Activated B cell treated with CpG ODN at 0.5 μM for 24 hours (primary cell): ENCODE data around the gene MRPL27. TPM values are rescaled to one million over a fixed set of nuclear protein-coding genes. Genes with fewer than 3 reads are reported as not detected.

ENCODE experiments used
- ATAC-seq: fragments of 200-7000 bp; cut with Tn5 transposase; one replicate; pipeline ENCODE4 v1.10.0; 2021; ENCODE audit warnings: low read depth, mild to moderate bottlenecking, moderate library complexity
- CTCF ChIA-PET: fragments of 350-600 bp; sonication (Branson Sonifier 250); formaldehyde crosslinking; loops from one replicate; lab custom pipeline; 2021; ENCODE audit warnings: antibody characterized with exemption; lab: Charles Lee
- POLR2A ChIA-PET: fragments of 350-600 bp; sonication (Branson Sonifier 250); formaldehyde crosslinking; loops from one replicate; lab custom pipeline; 2021; ENCODE audit warnings: antibody characterized with exemption; lab: Charles Lee
- DNase-seq: peaks from one replicate; pipeline ENCODE4 v3.0.0; 2022
- H3K27ac Mint-ChIP-seq: one replicate; pipeline ENCODE4 v1.8.0; 2020; ENCODE audit warnings: mixed read lengths
- H3K27me3 Mint-ChIP-seq: one replicate; pipeline ENCODE4 v1.8.0; 2021; ENCODE audit warnings: mixed read lengths
- H3K36me3 Mint-ChIP-seq: one replicate; pipeline ENCODE4 v1.8.0; 2021; ENCODE audit warnings: low read depth, mixed read lengths
- H3K4me1 Mint-ChIP-seq: one replicate; pipeline ENCODE4 v1.8.0; 2021; ENCODE audit warnings: mixed read lengths
- H3K4me3 Mint-ChIP-seq: one replicate; pipeline ENCODE4 v1.8.0; 2020; ENCODE audit warnings: mild to moderate bottlenecking, mixed read lengths
- H3K9me3 Mint-ChIP-seq: one replicate; pipeline ENCODE4 v1.8.0; 2020; ENCODE audit warnings: mixed read lengths
- intact Hi-C: fragments of 100-400 bp; cut with micrococcal nuclease; formaldehyde crosslinking; loops from one replicate; pipeline ENCODE4 v1.15.1; 2024
- total RNA-seq: library from RNA; stranded (reverse); gene quantifications from 2 replicates; pipeline ENCODE4 v1.2.3, GENCODE V29; 2022
- TF ChIP-seq, protein P1 (sequence below): fragments of 200-600 bp; IDR thresholded peaks from one replicate; pipeline ENCODE4 v1.8.0; 2022; ENCODE audit warnings: antibody characterized with exemption, mild to moderate bottlenecking

MRPL27 gene
- total RNA-seq, 1 donor from 2014 or later = 45.0 TPM

DNA sequence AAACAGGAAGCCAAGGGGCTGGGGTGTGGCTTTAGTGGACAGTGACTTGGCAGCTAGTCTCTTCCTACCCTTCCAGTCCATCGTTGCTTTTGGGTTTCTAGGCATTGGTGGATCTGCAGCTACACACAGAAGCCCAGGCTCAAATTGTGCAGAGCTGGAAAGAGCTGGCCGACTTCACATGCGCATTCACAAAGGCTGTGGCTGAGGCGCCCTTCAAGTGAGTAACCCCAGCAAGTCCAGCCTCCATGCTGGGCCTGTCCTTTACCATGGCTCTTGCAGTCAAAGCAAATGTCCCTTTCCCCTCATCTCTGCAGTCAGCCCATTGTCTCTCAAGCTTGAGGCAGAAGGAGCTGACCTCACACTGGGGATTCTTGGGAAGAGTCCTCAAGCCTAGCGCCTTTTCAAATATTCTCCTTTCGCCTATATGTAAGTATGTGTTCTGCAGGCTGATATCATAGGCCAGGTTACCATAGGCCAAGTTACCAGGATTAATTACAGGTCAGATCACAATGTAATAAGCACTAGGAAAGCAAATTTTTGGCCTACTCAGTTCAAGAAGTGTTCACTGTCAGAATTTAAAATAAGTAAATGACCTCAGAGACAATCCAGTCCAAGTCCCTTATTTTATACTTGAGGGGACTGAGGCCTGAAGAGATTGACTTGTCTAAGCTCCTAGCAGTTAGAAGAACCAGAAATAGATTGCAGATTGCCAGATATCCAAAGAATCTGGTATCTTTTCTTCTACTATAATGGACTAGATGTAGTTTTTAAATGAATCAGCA is 6.6 kb upstream of the MRPL27 start:
- POLR2A ChIA-PET = interaction anchor here (1.6 kb wide), 1 partner anchor 18 kb away, joined by 5 read pairs; the partner anchor contains the start of gene LRRC59
- CTCF ChIA-PET = interaction anchor here (1.0 kb wide), 1 partner anchor 18 kb away, joined by 3 read pairs; no protein-coding TSS in a partner anchor
- Mint-ChIP-seq H3K27ac (peak overlapping the region; percentile 30), H3K36me3 (peaks cover 49% of the 10 kb centered on the region), H3K4me3 (no peak overlapping the region), H3K4me1 (no peaks in the 10 kb centered on the region), H3K27me3 (no peaks in the 10 kb centered on the region), H3K9me3 (no peaks in the 10 kb centered on the region)
- no peak for DNase-seq
- ATAC-seq = no peak
- TF ChIP-seq, protein P1, sequence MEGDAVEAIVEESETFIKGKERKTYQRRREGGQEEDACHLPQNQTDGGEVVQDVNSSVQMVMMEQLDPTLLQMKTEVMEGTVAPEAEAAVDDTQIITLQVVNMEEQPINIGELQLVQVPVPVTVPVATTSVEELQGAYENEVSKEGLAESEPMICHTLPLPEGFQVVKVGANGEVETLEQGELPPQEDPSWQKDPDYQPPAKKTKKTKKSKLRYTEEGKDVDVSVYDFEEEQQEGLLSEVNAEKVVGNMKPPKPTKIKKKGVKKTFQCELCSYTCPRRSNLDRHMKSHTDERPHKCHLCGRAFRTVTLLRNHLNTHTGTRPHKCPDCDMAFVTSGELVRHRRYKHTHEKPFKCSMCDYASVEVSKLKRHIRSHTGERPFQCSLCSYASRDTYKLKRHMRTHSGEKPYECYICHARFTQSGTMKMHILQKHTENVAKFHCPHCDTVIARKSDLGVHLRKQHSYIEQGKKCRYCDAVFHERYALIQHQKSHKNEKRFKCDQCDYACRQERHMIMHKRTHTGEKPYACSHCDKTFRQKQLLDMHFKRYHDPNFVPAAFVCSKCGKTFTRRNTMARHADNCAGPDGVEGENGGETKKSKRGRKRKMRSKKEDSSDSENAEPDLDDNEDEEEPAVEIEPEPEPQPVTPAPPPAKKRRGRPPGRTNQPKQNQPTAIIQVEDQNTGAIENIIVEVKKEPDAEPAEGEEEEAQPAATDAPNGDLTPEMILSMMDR = no peak
- intact Hi-C loops = no loop called here

DNA sequence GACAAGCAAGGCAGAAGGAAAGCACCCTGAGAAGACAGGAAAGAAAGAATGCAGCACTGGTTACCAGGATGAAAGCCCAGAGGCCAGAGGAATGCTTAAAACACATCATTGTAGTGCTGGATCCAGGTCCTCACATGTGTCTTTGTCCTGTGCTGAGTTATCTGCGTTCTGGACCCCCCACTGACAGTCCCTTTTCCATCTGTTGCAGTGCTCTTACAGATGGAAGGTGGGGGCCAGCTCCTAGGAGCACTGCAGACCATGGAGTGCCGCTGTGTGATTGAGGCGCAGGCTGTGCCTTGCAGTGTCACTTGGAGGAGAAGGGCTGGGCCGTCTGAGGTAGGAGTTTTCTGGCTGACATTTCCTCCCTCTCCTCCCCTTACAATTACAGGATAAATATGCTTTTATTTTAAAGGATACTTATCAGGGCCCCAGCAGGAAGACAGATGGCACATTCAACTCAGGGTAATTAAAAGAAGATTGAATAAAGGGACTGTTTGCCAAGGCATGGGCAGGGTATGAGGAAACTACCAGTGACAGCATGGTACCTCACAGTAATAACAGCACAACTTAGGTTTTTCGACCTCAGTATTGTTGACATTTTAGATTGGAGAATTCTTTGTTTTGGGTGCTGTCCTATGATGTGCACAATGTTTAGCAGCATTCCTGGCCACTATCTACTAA is 3.0 kb upstream of the MRPL27 start:
- DNase-seq = no peak
- TF ChIP-seq, protein P1 = no peak
- peaks cover 20% of the 10 kb centered on the region for H3K4me1 Mint-ChIP-seq
- intact Hi-C loops = no loop called here
- H3K36me3 Mint-ChIP-seq = peaks cover 29% of the 10 kb centered on the region
- H3K27me3 Mint-ChIP-seq = no peaks in the 10 kb centered on the region
- H3K9me3 Mint-ChIP-seq = no peaks in the 10 kb centered on the region
- CTCF ChIA-PET = interaction anchor here (1.4 kb wide), 1 partner anchor 21 kb away, joined by 3 read pairs; the partner anchor contains the start of gene LRRC59
- no peak overlapping the region for H3K27ac Mint-ChIP-seq
- POLR2A ChIA-PET = no interaction called here
- no peak for ATAC-seq
- no peak overlapping the region for H3K4me3 Mint-ChIP-seq

DNA sequence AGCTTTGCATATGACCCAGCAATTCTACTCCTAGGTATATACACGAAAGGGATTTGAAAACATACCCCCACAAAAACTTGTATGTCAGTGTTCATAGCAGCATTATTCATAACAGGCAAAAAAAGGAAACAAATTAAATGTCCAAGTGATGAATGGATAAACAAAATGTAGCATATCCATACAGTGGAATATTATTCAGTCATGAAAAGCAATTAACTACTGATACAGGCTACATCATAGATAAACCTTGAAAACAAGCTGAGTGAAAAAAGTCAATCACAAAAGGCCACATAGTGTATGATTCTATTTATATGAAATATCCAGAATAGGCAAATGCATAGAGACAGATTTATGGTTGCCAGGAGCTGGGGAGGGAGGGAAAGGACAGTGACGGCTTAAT is 721 bp upstream of the MRPL27 start:
- Mint-ChIP-seq H3K4me1 (peaks cover 20% of the 10 kb centered on the region), H3K4me3 (peak overlapping the region; percentile 99), H3K9me3 (no peaks in the 10 kb centered on the region), H3K27ac (no peak overlapping the region), H3K27me3 (no peaks in the 10 kb centered on the region), H3K36me3 (peaks cover 36% of the 10 kb centered on the region)
- intact Hi-C loops = loop anchor here (1.0 to 2.0 kb wide), 2 partner anchors 24 to 53 kb away; partner anchors contain the start of genes ACSF2 and LRRC59
- DNase-seq (no peak), ATAC-seq (no peak)
- ChIA-PET CTCF (interaction anchor here (0.9 kb wide), 1 partner anchor 24 kb away, joined by 3 read pairs; no protein-coding TSS in a partner anchor), POLR2A (interaction anchor here (0.8 to 2.9 kb wide), 5 partner anchors 12 to 28 kb away, joined by 3 to 15 read pairs (median 4); partner anchors contain the start of genes LRRC59 and XYLT2)
- TF ChIP-seq, protein P1 = no peak

DNA sequence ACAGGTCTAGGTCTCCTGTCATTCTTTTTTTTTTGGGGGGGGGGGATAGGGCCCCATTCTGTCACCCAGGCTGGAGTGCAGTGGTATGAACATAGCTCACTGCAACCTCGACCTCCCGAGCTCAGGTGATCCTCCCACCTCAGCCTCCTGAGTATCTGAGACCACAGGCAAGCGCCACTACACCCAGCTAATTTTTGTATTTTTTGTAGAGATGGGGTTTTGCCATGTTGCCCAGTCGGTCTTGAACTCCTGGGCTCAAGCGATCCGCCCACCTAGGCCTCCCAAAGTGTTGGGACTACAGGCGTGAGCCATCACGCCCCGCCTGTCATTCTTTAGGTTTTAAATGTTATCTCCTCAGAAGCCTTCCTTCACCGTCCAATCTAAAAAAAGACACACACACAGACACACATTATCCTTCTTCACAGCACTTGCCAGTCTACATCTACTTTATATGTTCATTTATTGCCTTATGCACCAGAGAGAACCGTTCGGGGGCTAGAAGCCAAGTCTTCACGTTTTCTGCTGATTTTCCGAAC is 694 bp downstream of the MRPL27 start:
- peak overlapping the region; percentile 99 for H3K4me3 Mint-ChIP-seq
- ATAC-seq (peak; percentile 8), DNase-seq (no peak)
- intact Hi-C loops = loop anchor here (1.0 to 2.0 kb wide), 2 partner anchors 27 to 55 kb away; partner anchors contain the start of gene ACSF2
- H3K27me3 Mint-ChIP-seq = no peaks in the 10 kb centered on the region
- peak overlapping the region; percentile 100 for H3K27ac Mint-ChIP-seq
- peaks cover 50% of the 10 kb centered on the region for H3K36me3 Mint-ChIP-seq
- ChIA-PET CTCF (interaction anchor here (0.7 kb wide), 1 partner anchor 25 kb away, joined by 3 read pairs; the partner anchor contains the start of gene LRRC59), POLR2A (interaction anchor here (1.3 to 2.9 kb wide), 3 partner anchors 13 to 26 kb away, joined by 3 to 15 read pairs (median 4); partner anchors contain the start of genes LRRC59 and XYLT2)
- no peaks in the 10 kb centered on the region for H3K9me3 Mint-ChIP-seq
- TF ChIP-seq, protein P1 = no peak
- peaks cover 20% of the 10 kb centered on the region for H3K4me1 Mint-ChIP-seq
